ENCODE measurements around the gene BBS9. TPM values are rescaled to one million over a fixed set of nuclear protein-coding genes. Genes with fewer than 3 reads are reported as not detected.

The BBS9 gene
- total and polyA plus RNA-seq, 8 donors = 2.6 to 10.8 (median 6.0) TPM

GRCh38 chr7:33536398-33537103 is 407.2 kb downstream of the BBS9 start:
- TF ChIP-seq CTCF (IDR thresholded peaks at IDR 0.05) = no peak
- intact Hi-C loops (cut with DNase I) = no loop called here
- H3K27ac ChIP-seq = no peak overlapping the region
- no peak overlapping the region for H3K4me3 ChIP-seq
- ATAC-seq = no peak
- no peaks in the 10 kb centered on the region for H3K4me1 ChIP-seq
- H3K9me3 ChIP-seq = no peaks in the 10 kb centered on the region
- 44 to 45% methylated on average over 2 to 4 of the region's 4 CpGs for WGBS, 2 donors
- peaks cover 0 to 6% (median 0%) of the 10 kb centered on the region in 3 donors for H3K36me3 ChIP-seq
- no peak for DNase-seq
- no peaks in the 10 kb centered on the region for H3K27me3 ChIP-seq
- no peak for FAIRE-seq

GRCh38 chr7:33537104-33537477 is 407.7 kb downstream of the BBS9 start:
- no peak for ATAC-seq
- 92 to 94% methylated on average over 3 of the region's 3 CpGs for WGBS, 2 donors

GRCh38 chr7:33539198-33539597 is 409.8 kb downstream of the BBS9 start:
- FAIRE-seq (no peak), ATAC-seq (no peak), DNase-seq (no peak)
- Histone ChIP-seq H3K27me3 (no peaks in the 10 kb centered on the region), H3K36me3 (peaks cover 0 to 2% (median 0%) of the 10 kb centered on the region in 3 donors), H3K27ac (no peak overlapping the region), H3K4me1 (no peaks in the 10 kb centered on the region), H3K4me3 (no peak overlapping the region), H3K9me3 (no peaks in the 10 kb centered on the region)
- no peak for TF ChIP-seq CTCF (IDR thresholded peaks at IDR 0.05)
- intact Hi-C loops (cut with DNase I) = no loop called here
- 95 to 97% methylated on average over 2 of the region's 2 CpGs for WGBS, 2 donors

More at GRCh38 chr7:33537104-33537477, 407.7 kb downstream of the BBS9 start:
- DNase-seq = no peak
- Histone ChIP-seq H3K9me3 (no peaks in the 10 kb centered on the region), H3K27ac (no peak overlapping the region), H3K27me3 (no peaks in the 10 kb centered on the region), H3K4me1 (no peaks in the 10 kb centered on the region), H3K4me3 (no peak overlapping the region), H3K36me3 (peaks cover 0 to 6% (median 0%) of the 10 kb centered on the region in 3 donors)
- intact Hi-C loops (cut with DNase I) = no loop called here
- no peak for FAIRE-seq
- no peak for TF ChIP-seq CTCF (IDR thresholded peaks at IDR 0.05)

GRCh38 chr7:33539659-33540400 is 410.5 kb downstream of the BBS9 start:
- TF ChIP-seq CTCF (IDR thresholded peaks at IDR 0.05) = no peak
- FAIRE-seq = no peak
- H3K4me1 ChIP-seq = no peaks in the 10 kb centered on the region
- intact Hi-C loops (cut with DNase I) = no loop called here
- DNase-seq = no peak
- no peak overlapping the region for H3K27ac ChIP-seq
- ATAC-seq = no peak
- H3K9me3 ChIP-seq = no peaks in the 10 kb centered on the region
- 66 to 67% methylated on average over 3 of the region's 3 CpGs for WGBS, 2 donors
- no peaks in the 10 kb centered on the region for H3K27me3 ChIP-seq
- H3K36me3 ChIP-seq = no peaks in the 10 kb centered on the region
- H3K4me3 ChIP-seq = no peak overlapping the region

GRCh38 chr7:33547880-33548279 is 418.5 kb downstream of the BBS9 start:
- Histone ChIP-seq H3K4me3 (no peak overlapping the region), H3K9me3 (no peaks in the 10 kb centered on the region), H3K27ac (no peak overlapping the region), H3K36me3 (no peaks in the 10 kb centered on the region), H3K27me3 (no peaks in the 10 kb centered on the region), H3K4me1 (no peaks in the 10 kb centered on the region)
- TF ChIP-seq CTCF (IDR thresholded peaks at IDR 0.05) = no peak
- no peak for ATAC-seq
- no peak for DNase-seq
- FAIRE-seq = no peak
- intact Hi-C loops (cut with DNase I) = no loop called here

Data from pancreas (tissue), 10 donors.